KMS-11 (cell line): ENCODE results near the gene AGBL4.

ENCODE experiments used
- H2AFZ ChIP-seq: fragments of 200-600 bp; sonication (generic); 2 replicates; pipeline ENCODE4 v1.6.1; 2016; ENCODE audit warnings: antibody characterized with exemption, mixed run types, low read depth
- H3K27ac ChIP-seq: fragments of 200-600 bp; sonication (generic); 2 replicates; pipeline ENCODE4 v1.6.1; 2016; ENCODE audit warnings: mild to moderate bottlenecking, mixed run types
- H3K27me3 ChIP-seq: fragments of 200-600 bp; sonication (generic); 2 replicates; pipeline ENCODE4 v1.6.1; 2017; ENCODE audit warnings: mild to moderate bottlenecking, low read depth, mixed run types, moderate library complexity; ENCODE audit not compliant: insufficient read depth
- H3K36me3 ChIP-seq: fragments of 200-600 bp; sonication (generic); 2 replicates; pipeline ENCODE4 v1.6.1; 2017; ENCODE audit warnings: mild to moderate bottlenecking, mixed run types; ENCODE audit not compliant: insufficient read depth
- H3K4me1 ChIP-seq: fragments of 200-600 bp; sonication (generic); 2 replicates; pipeline ENCODE4 v1.6.1; 2016; ENCODE audit warnings: mild to moderate bottlenecking, low read depth, mixed run types; ENCODE audit not compliant: poor library complexity, severe bottlenecking
- H3K4me2 ChIP-seq: fragments of 200-600 bp; sonication (generic); 2 replicates; pipeline ENCODE4 v1.7.0; 2016; ENCODE audit warnings: mild to moderate bottlenecking, mixed run types
- H3K4me3 ChIP-seq: fragments of 200-600 bp; sonication (generic); IDR thresholded peaks from 2 replicates; pipeline ENCODE4 v1.6.1; 2017; ENCODE audit warnings: low read depth, low read length, mixed read lengths; ENCODE audit not compliant: insufficient read depth
- H3K79me2 ChIP-seq: fragments of 200-600 bp; sonication (generic); 2 replicates; pipeline ENCODE4 v1.6.1; 2016; ENCODE audit warnings: low read depth, mixed run types; ENCODE audit not compliant: insufficient read depth
- H3K9ac ChIP-seq: fragments of 200-600 bp; sonication (generic); 2 replicates; pipeline ENCODE4 v1.6.1; 2016; ENCODE audit warnings: mild to moderate bottlenecking, mixed run types
- H4K20me1 ChIP-seq: fragments of 200-600 bp; sonication (generic); 2 replicates; pipeline ENCODE4 v1.6.1; 2016; ENCODE audit warnings: mild to moderate bottlenecking, mixed run types; ENCODE audit not compliant: insufficient read depth
- TF ChIP-seq, protein P1 (sequence below): fragments of 200-600 bp; sonication (generic); conservative IDR thresholded peaks from 2 replicates; pipeline ENCODE4 v1.6.1; 2017; ENCODE audit warnings: low read depth, mild to moderate bottlenecking, antibody characterized with exemption, low read length, moderate library complexity, mixed read lengths

Gene AGBL4

GRCh38 chr1:48619539-48619938 is 1404.2 kb downstream of the AGBL4 start:
- TF ChIP-seq, protein P1, sequence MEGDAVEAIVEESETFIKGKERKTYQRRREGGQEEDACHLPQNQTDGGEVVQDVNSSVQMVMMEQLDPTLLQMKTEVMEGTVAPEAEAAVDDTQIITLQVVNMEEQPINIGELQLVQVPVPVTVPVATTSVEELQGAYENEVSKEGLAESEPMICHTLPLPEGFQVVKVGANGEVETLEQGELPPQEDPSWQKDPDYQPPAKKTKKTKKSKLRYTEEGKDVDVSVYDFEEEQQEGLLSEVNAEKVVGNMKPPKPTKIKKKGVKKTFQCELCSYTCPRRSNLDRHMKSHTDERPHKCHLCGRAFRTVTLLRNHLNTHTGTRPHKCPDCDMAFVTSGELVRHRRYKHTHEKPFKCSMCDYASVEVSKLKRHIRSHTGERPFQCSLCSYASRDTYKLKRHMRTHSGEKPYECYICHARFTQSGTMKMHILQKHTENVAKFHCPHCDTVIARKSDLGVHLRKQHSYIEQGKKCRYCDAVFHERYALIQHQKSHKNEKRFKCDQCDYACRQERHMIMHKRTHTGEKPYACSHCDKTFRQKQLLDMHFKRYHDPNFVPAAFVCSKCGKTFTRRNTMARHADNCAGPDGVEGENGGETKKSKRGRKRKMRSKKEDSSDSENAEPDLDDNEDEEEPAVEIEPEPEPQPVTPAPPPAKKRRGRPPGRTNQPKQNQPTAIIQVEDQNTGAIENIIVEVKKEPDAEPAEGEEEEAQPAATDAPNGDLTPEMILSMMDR, result no peak
- no peak overlapping the region for H3K4me2 ChIP-seq
- no peaks in the 10 kb centered on the region for H3K27me3 ChIP-seq
- no peak overlapping the region for H2AFZ ChIP-seq
- H3K4me1 ChIP-seq, result no peaks in the 10 kb centered on the region
- H3K27ac ChIP-seq, result no peak overlapping the region
- no peak overlapping the region for H3K9ac ChIP-seq
- no peaks in the 10 kb centered on the region for H3K36me3 ChIP-seq
- no peak overlapping the region for H3K4me3 ChIP-seq
- H4K20me1 ChIP-seq, result no peaks in the 10 kb centered on the region
- H3K79me2 ChIP-seq, result no peaks in the 10 kb centered on the region

DNA sequence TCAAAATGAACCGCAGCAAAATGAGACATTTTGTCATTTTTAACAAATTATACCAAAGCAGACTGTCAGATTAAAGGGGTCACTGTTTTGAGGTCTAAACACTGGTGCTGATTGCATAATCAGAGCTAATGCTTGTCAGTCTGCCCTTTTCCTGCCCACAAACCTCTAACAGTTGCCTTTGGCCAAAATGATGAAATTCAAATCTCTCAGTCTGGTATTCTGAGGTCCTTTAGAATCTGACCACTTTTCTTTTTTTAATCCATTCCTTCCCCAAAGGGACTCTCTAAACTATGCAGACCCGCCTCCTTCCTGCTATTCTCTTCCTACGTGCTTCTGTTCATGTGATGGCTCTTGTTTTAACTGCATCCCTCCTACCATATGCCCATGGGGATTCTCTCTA is 1406.5 kb downstream of the AGBL4 start:
- no peak overlapping the region for H3K27ac ChIP-seq

GRCh38 chr1:48616710-48617109 is 1407.0 kb downstream of the AGBL4 start:
- H3K4me3 ChIP-seq, result no peak overlapping the region
- TF ChIP-seq, protein P1, result no peak
- H3K9ac ChIP-seq, result no peak overlapping the region

More for the DNA sequence above, 1406.5 kb downstream of the AGBL4 start:
- Histone ChIP-seq H2AFZ (no peak overlapping the region), H3K9ac (no peak overlapping the region), H3K79me2 (no peaks in the 10 kb centered on the region), H3K4me2 (no peak overlapping the region), H3K4me3 (no peak overlapping the region), H3K4me1 (no peaks in the 10 kb centered on the region), H4K20me1 (no peaks in the 10 kb centered on the region), H3K27me3 (no peaks in the 10 kb centered on the region), H3K36me3 (no peaks in the 10 kb centered on the region)
- TF ChIP-seq, protein P1, result no peak

DNA sequence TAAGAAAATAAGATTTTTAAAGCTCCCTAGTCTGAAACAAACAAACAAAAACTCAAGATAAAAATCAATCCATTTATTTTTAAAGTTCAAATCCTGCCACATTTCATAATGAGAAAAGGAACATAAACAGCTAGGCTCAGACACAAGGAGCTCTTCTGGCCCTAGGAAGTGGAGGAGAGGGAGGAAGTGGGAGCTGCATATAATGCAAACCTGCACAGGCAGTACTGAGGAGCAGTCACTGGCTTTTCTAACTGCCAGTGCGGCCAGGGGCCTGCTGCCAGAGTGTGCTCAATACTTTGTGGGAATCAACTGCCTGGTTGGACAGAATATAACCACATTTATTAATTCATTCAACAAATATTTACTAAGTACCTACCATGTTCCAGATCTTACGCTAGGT is 1411.9 kb downstream of the AGBL4 start:
- H3K27me3 ChIP-seq, result no peaks in the 10 kb centered on the region
- TF ChIP-seq, protein P1, result no peak
- H3K79me2 ChIP-seq, result no peaks in the 10 kb centered on the region
- no peak overlapping the region for H3K9ac ChIP-seq
- H2AFZ ChIP-seq, result no peak overlapping the region
- H3K4me2 ChIP-seq, result no peak overlapping the region
- H3K4me1 ChIP-seq, result no peaks in the 10 kb centered on the region
- H3K4me3 ChIP-seq, result no peak overlapping the region
- no peaks in the 10 kb centered on the region for H3K36me3 ChIP-seq
- no peak overlapping the region for H3K27ac ChIP-seq
- no peaks in the 10 kb centered on the region for H4K20me1 ChIP-seq

More at GRCh38 chr1:48616710-48617109, 1407.0 kb downstream of the AGBL4 start:
- no peak overlapping the region for H3K27ac ChIP-seq
- no peaks in the 10 kb centered on the region for H3K79me2 ChIP-seq
- H2AFZ ChIP-seq, result no peak overlapping the region
- H4K20me1 ChIP-seq, result no peaks in the 10 kb centered on the region
- no peaks in the 10 kb centered on the region for H3K4me1 ChIP-seq
- no peaks in the 10 kb centered on the region for H3K27me3 ChIP-seq
- no peak overlapping the region for H3K4me2 ChIP-seq
- H3K36me3 ChIP-seq, result no peaks in the 10 kb centered on the region
